Measurements from ENCODE around the gene AMZ1. TPM values are rescaled to one million over a fixed set of nuclear protein-coding genes. Genes with fewer than 3 reads are reported as not detected.

The AMZ1 gene
- total RNA-seq, 1 donor from 2014 or later = 0.05 TPM

- no peak overlapping the region for H3K27ac Mint-ChIP-seq (ENCODE audit: unreplicated experiment)
- H3K36me3 Mint-ChIP-seq (ENCODE audit: low read depth, unreplicated experiment) = no peaks in the 10 kb centered on the region
- peaks cover 19% of the 10 kb centered on the region for H3K27me3 Mint-ChIP-seq (ENCODE audit: unreplicated experiment)
- peaks cover 15% of the 10 kb centered on the region for H3K4me1 Mint-ChIP-seq (ENCODE audit: unreplicated experiment)
- no peak for DNase-seq (ENCODE audit: low spot score)
- H3K4me3 Mint-ChIP-seq (ENCODE audit: unreplicated experiment) = no peak overlapping the region
- no peak for TF ChIP-seq CTCF (IDR thresholded peaks at IDR 0.05; ENCODE audit: unreplicated experiment)
- H3K9me3 Mint-ChIP-seq (ENCODE audit: unreplicated experiment) = no peaks in the 10 kb centered on the region
These were observed 17.5 kb downstream of the AMZ1 start for GRCh38 chr7:2705371-2706096.

GRCh38 chr7:2706685-2707126 lies 18.7 kb downstream of the AMZ1 start:
- DNase-seq (ENCODE audit: low spot score) = no peak
- Mint-ChIP-seq H3K4me3 (ENCODE audit: unreplicated experiment) (no peak overlapping the region), H3K27me3 (ENCODE audit: unreplicated experiment) (peaks cover 12% of the 10 kb centered on the region), H3K4me1 (ENCODE audit: unreplicated experiment) (peaks cover 15% of the 10 kb centered on the region), H3K27ac (ENCODE audit: unreplicated experiment) (peak overlapping the region; percentile 24), H3K36me3 (ENCODE audit: low read depth, unreplicated experiment) (no peaks in the 10 kb centered on the region), H3K9me3 (ENCODE audit: unreplicated experiment) (no peaks in the 10 kb centered on the region)
- no peak for TF ChIP-seq CTCF (IDR thresholded peaks at IDR 0.05; ENCODE audit: unreplicated experiment)

GRCh38 chr7:2707481-2707880 lies 19.5 kb downstream of the AMZ1 start:
- Mint-ChIP-seq H3K9me3 (ENCODE audit: unreplicated experiment) (no peaks in the 10 kb centered on the region), H3K4me3 (ENCODE audit: unreplicated experiment) (peak overlapping the region; percentile 12), H3K27me3 (ENCODE audit: unreplicated experiment) (peaks cover 12% of the 10 kb centered on the region), H3K36me3 (ENCODE audit: low read depth, unreplicated experiment) (no peaks in the 10 kb centered on the region), H3K27ac (ENCODE audit: unreplicated experiment) (peak overlapping the region; percentile 72), H3K4me1 (ENCODE audit: unreplicated experiment) (peaks cover 15% of the 10 kb centered on the region)
- TF ChIP-seq CTCF (IDR thresholded peaks at IDR 0.05; ENCODE audit: unreplicated experiment) = no peak
- DNase-seq (ENCODE audit: low spot score) = no peak

- H3K27ac Mint-ChIP-seq (ENCODE audit: unreplicated experiment) = peak overlapping the region; percentile 48
- H3K4me3 Mint-ChIP-seq (ENCODE audit: unreplicated experiment) = no peak overlapping the region
- no peak for TF ChIP-seq CTCF (IDR thresholded peaks at IDR 0.05; ENCODE audit: unreplicated experiment)
- peaks cover 12% of the 10 kb centered on the region for H3K27me3 Mint-ChIP-seq (ENCODE audit: unreplicated experiment)
- H3K9me3 Mint-ChIP-seq (ENCODE audit: unreplicated experiment) = no peaks in the 10 kb centered on the region
- DNase-seq (ENCODE audit: low spot score) = no peak
- peaks cover 15% of the 10 kb centered on the region for H3K4me1 Mint-ChIP-seq (ENCODE audit: unreplicated experiment)
- no peaks in the 10 kb centered on the region for H3K36me3 Mint-ChIP-seq (ENCODE audit: low read depth, unreplicated experiment)
These were observed 20.0 kb downstream of the AMZ1 start for GRCh38 chr7:2708041-2708440.

GRCh38 chr7:2708547-2709310 lies 20.7 kb downstream of the AMZ1 start:
- peaks cover 14% of the 10 kb centered on the region for H3K27me3 Mint-ChIP-seq (ENCODE audit: unreplicated experiment)
- H3K36me3 Mint-ChIP-seq (ENCODE audit: low read depth, unreplicated experiment) = peaks cover 3% of the 10 kb centered on the region
- H3K4me3 Mint-ChIP-seq (ENCODE audit: unreplicated experiment) = no peak overlapping the region
- no peak overlapping the region for H3K27ac Mint-ChIP-seq (ENCODE audit: unreplicated experiment)
- no peaks in the 10 kb centered on the region for H3K9me3 Mint-ChIP-seq (ENCODE audit: unreplicated experiment)
- peaks cover 16% of the 10 kb centered on the region for H3K4me1 Mint-ChIP-seq (ENCODE audit: unreplicated experiment)
- TF ChIP-seq CTCF (IDR thresholded peaks at IDR 0.05; ENCODE audit: unreplicated experiment) = no peak
- no peak for DNase-seq (ENCODE audit: low spot score)

Measured in endothelial cell (in vitro differentiated cells).